Measurements from ENCODE around the gene TXNRD2. TPM values are rescaled to one million over a fixed set of nuclear protein-coding genes. Genes with fewer than 3 reads are reported as not detected.

Gene TXNRD2
- total RNA-seq, 1 donor from 2014 or later: 21.3 TPM

DNA sequence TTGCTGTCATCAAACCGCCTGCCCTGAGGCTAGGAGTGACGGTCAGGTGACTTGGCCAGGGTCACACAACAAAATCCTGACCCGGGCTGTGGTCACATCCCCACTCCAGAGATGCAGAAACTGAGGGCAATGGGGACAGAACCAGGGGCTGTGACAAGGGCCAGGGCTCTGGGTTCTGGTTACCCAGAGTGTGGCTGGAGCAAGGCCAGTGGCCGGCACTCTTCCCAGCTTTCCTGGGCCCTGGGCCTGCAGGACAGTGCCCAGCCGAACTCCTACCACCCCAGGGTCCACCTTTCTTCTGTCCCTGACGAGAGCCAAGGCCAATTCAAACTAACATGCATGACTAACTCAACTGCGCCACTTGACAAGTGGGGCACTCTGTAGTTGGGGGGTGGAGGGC, 39.1 kb upstream of the TXNRD2 start:
- intact Hi-C loops (cut with micrococcal nuclease): no loop called here

DNA sequence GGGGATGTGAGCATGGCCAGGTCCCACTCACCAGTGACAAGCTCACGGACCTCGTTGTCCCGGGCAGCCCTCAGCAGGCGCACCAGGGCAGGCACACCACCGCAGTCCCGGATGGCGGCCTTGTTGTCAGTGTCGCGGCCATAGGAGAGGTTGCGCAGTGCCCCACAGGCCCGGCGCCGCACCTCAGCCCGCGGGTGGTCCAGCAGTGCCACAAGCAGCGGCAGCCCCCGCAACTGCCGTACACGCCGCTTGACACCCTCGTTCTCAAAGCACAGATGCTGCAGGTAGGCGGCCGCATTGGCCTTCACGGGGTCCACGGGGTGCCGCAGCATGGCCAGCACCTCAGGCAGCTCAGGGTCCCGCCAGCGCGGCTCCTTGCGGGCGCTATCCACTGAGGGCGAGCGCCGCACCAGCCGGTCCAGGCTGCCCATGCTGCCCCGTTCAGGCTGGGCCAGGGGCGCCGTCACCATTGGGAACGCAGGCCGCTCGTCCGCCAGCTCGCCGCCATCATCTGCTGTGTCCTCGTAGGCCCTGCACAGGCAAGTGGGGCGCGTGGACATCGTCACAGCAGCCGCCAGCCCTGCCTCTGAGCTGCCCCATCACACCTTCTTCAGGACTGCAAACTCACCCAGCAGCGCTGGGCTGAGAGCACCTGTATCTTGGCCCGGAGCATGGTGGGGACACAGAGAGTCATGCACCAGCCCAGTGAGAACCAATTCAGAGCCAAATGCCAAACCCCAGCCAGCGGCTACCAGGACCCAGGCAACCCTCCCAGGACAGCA, 38.3 kb upstream of the TXNRD2 start:
- intact Hi-C loops (cut with micrococcal nuclease): no loop called here

DNA sequence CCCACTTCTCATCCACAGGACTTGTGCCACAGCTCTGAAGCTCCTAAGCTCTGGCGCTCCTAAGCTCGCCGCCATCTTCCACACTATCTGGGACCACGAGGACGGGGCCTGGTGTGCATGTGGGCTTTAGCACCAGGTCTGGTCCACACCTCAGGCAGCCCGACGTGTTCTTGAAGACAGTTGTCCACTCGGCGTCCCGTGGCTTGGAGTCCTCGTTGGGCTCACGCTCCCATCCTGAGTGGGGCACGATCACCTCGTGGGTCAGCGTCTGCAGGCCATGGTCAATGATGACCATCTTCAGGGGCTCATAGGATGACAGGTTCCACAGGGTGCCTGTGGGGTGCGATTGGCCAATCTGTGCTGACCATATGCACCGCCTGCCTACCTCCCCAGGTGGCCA, 37.1 kb upstream of the TXNRD2 start:
- intact Hi-C loops (cut with micrococcal nuclease): no loop called here

DNA sequence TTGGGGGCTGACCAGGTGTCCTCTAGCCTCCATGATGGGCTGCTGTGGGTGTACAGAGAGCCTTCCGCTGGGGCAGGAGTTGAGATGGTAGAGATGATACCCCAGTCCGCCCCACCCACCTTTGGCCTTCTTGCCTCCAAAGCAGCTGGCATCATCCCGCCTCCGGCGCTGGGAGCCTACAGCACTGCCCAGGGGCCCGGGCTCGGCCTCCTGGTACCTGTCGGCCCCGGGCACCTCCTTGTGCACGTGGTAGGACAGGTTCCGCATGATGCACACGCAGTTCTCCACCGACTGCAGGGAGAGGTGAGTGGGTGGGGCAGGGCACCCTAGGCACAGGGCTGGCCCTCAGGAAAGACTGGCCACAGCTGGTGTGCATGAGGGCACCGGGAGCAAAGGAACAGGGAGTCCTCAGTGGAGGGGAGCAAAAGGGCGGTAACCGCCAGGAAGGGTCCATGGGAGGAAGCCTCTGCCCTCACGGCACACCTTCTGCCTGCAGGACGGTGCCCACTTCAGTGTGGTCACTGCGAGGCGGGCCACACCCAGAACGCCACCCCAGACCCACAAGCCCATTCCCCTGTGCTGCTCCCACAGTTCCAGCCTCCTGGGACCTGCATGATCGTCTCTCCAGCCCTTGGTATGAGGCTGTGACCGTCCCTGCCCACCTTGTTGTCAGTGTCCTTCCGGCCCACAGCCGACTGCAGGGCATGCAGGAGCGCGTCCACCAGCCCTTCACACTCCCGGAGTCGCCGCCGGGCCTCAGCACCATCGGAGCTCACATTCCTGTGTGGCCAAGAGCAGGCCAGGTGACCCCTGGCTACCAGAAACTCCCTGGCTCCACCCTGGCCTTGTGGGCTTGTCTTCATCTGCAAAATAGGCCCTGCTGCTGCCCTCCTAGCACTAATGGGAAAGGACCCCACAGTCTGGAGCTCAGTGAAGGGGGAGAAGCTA, 36.0 kb upstream of the TXNRD2 start:
- intact Hi-C loops (cut with micrococcal nuclease): no loop called here

DNA sequence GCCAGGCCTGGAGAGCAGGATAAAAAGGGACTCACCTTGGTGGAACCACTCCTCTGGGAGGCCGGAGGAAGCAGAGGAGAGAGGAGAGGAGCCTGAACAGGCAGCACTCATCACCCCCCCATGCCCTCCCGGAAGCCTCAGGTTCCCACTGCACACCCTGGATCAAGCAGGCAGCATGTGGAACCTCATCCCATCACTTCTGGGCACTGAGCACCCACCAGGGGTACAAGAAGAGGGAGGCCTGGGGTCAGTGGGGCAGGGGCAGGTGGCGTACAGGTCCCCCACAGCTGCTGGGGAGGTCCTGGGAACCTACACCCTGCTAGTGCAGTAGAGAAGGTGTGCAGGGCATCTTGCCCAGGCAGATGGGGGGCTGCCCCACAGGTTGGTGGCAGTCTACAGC, 35.1 kb upstream of the TXNRD2 start:
- intact Hi-C loops (cut with micrococcal nuclease): no loop called here

DNA sequence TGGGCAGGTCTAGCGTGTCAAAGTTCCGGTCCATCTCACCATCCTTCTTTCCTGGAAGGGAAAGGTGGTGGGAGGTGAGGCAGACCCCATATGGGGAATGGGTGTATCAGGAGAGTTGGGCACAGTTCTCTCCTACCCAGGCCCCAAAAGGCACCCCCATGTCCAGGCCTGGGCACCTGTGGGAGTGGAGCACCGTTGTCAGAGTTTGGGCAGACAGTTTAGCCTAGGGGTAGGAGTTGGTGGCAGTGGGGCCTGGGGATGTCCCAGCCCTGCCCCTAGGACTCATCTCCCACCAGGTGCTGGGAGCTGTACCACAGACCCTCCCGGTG, 34.1 kb upstream of the TXNRD2 start:
- intact Hi-C loops (cut with micrococcal nuclease): no loop called here

DNA sequence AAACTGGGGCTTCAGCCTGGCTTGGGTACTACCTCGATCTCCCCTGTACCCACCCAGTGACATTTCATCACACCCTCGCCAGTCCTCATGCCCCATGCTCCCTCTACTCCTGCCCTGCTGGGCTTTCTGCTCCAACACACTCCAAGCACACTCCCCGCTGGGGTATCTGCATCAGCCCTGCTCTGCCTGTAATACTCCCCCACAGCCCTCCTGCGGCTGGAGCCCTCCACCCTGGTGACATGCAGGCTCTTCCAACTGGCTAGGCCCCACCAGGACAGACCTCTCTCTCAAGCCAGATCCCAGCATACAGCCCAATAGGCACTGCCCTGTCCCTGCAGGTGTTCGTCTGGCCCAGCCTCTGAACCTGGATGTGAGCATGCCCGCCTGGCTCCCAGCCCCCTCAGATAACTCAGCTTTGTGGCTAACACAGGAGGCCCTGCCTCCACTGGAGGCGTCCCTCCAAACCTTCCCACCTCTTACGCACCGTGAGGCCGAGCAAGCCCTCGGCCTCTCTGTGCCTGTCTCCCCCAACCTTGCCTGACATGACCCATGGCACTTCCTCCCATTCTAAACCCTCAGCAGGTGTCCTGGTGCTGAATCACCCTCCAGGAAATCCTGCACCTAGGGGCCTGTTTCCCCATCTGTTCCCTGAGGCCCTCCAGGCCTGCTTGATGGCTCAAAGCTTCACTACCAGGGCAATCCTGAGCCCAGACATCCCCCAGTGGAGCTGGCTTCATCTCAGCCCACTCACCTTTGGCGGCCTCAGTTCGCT, 33.5 kb upstream of the TXNRD2 start:
- intact Hi-C loops (cut with micrococcal nuclease): loop anchor here (5.0 kb wide), 1 partner anchor 142 kb away; the partner anchor contains the start of genes RANBP1 and TRMT2A

DNA sequence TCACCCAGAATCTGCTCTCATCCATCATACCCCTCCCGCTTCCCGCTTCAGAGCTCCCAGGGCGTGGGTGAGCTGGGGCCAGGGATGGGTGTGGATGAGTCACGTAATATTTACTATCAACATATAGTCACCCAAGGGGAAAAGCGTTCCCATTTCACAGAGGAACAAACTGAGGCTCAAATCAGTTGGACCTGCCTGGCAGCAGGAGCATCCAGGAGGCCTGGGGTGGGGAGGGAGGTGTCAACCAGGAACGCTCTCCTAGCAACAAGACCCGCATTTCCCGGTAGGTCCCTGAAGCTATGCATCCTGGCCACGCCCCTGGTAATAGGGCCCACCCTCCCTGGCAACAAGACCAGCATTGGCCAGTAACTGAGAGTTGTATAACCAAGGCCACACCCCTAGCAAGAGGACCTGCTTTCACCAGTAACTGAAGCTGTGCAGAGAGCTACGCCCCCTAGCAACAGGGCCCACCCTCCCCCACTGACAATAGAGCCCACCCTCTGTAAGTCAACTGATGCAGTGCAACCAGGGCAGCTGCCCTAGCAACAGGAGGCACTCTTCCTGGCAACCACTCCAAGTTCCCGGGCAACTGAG, 32.7 kb upstream of the TXNRD2 start:
- intact Hi-C loops (cut with micrococcal nuclease): loop anchor here (5.0 kb wide), 1 partner anchor 143 kb away; the partner anchor contains the start of genes RANBP1 and TRMT2A

DNA sequence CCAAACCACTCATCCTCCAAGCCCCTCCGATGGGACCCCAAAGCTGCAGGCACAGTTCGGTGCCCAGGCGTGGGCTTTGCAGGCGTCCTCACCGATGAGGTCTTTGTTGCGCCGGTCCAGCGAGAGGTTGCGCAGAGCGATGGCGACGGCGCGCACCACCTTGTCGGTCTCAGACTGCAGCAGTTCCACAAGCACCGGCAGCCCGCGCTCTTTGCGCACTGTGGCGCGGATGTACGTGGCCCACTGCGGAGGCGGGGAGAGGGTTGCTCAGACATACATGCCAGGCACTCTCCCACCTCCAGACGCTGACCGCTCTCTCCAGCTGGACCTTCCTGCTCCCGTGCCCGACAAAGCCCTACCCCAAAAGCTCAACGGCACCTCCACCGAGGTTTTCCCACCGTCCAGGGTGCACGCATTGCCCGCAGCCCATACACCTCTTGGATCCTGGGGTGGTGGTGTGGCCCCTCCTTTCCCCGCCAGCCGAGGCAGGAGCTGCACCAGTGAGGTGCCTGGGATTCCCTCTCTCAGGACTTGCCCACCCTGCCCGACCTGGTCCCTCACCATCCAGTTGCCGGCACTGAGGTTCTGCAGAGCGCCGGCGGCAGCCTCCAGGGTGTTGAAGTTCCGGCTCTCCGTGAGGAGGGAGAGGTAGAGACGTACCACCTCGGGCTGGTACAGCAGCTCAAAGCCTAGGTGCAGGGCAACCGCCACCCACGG, 32.1 kb upstream of the TXNRD2 start:
- intact Hi-C loops (cut with micrococcal nuclease): loop anchor here (5.0 kb wide), 1 partner anchor 144 kb away; the partner anchor contains the start of genes RANBP1 and TRMT2A

DNA sequence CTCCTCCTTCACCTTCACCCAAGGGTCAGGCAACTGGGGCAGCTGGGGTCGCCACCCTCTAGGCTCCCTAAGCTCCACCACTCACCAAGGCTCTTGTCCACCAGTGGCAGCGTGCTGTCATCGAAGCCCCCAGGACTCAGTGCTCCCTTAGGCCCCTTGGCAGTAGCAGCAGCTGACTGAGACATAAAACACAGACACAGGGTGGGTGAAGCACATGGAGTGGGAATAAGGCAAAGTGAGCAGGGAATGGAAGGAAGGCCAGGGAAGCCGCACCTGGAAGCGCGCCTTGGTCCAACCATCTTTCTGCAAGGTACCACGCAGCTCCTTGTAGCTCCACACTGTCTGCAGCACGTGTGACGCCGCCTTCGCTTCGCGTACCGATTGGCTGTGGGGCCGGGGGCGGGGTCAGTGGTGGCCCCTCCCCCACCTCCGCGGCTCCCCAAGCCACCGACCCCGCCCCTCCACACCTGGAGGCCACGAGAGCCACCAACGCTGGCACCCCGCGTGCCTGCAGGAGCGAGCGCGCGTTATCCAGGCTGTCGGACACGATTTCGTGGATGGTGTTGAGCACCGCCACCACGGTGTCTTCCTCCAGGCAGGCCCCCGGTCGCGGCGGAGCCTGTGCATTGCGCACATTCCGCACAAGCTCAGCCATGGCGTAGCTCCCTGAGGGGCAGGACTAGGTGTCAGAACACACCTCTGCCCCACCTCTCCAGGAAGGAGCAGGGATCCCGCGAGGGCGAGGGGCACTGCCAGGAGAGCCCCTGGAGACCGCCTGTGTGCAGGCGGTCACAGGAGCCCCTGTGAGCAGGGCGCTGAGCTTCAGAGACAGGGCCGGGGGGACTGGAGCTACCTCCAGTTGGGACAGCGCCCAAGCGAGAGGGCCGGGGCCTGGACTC, 31.3 kb upstream of the TXNRD2 start:
- intact Hi-C loops (cut with micrococcal nuclease): loop anchor here (5.0 kb wide), 1 partner anchor 144 kb away; the partner anchor contains the start of genes RANBP1 and TRMT2A

DNA sequence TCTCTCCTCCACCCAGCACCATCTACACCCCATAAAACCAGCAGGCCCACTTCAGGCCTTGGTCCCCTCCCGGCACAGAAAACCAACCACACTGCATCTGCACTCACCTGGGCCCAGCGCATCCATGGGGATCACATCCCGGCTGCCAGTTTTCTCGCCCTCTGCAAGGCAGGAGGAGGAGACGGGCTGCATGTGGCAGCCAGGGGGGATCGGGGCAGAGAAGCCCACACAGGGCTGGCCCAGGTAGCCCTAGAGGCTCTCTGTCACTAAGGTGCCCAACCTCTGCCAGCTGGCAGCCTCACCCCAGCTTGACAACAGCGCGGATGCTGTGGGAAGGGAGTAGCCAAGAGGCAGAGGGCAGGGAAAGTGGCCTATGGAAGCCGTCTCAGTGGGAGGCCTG, 30.6 kb upstream of the TXNRD2 start:
- intact Hi-C loops (cut with micrococcal nuclease): loop anchor here (5.0 kb wide), 1 partner anchor 145 kb away; the partner anchor contains the start of genes RANBP1 and TRMT2A

DNA sequence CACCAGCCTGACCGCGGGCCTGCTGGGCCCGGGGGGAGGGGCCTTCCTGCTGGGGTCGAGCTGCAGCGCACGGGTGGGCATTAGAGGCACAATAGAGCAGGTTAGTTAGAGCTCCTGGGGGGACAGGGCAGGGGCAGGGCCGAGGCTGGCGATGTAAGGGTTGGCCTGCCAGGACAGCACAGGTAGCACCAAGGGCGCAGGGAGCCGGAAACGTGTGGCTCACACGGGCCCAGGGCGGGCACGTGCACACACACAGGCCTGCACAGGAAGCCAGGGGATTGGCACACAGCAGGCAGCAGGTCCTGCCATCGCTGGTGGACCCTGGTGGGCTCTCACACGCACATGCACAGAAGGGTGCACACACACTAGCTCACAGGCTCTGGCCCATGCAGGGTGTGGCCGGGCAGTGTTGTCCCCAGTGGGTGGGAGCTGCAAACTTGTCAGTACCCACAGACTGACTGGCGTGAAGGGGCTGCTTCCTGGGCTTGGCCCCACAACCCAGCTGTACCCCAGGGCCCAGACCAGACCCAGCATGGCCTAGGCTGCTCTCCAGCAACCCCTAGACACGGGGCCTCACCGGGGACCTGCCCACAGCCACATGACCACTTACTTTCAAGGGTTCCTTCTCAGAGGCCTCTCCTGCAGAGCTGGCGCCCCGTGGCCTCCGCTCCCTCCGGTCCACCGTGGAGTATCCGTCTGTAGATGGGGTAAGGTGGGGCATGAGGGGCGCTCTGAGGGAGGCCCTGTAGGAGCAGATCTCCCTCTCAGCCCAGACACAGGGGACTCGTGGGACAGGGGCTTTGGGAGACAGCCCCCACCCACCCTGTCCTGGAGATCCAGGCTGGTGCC, 29.9 kb upstream of the TXNRD2 start:
- intact Hi-C loops (cut with micrococcal nuclease): loop anchor here (5.0 kb wide), 1 partner anchor 146 kb away; the partner anchor contains the start of genes RANBP1 and TRMT2A

DNA sequence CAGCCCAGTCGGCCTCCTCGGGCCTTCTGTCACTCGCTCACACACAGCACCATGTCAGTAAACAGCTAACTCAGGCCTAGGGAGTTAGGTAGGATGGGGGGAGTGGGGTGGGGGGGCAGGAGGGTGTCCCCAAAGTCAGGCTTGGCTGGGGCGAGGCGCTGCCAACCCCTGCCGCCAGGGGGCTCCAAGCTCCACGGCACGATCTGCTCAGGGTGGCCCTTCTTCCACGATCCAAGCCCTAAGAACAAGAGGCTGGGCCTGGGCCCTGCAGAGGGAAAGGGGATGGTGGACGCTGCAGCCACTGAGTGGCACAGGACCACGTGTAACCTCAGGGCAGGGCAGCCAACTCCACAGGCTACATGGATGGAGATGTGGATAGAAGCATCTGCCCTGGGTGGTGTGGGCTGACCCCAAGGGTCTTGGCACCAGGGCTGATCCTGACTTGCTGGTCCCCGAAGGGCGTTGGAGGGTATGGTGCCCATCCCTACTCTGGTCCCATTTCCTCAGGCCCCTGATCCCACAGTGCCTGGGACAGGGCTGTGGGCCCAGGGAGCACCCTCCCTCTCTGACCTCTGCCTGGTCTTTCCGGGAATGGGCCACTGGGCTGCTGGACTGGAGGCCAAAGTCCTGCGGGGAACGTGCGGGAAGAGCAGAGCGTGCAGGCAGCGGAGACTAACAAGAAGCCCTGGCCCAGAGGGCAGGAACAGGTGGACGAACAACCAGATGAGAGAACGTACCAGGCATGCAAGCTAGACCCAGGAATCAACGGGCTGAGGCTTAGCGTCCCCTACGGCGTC, 29.1 kb upstream of the TXNRD2 start:
- intact Hi-C loops (cut with micrococcal nuclease): loop anchor here (1.0 to 5.0 kb wide), 3 partner anchors 58 to 159 kb away; partner anchors contain the start of genes RANBP1 and TRMT2A

DNA sequence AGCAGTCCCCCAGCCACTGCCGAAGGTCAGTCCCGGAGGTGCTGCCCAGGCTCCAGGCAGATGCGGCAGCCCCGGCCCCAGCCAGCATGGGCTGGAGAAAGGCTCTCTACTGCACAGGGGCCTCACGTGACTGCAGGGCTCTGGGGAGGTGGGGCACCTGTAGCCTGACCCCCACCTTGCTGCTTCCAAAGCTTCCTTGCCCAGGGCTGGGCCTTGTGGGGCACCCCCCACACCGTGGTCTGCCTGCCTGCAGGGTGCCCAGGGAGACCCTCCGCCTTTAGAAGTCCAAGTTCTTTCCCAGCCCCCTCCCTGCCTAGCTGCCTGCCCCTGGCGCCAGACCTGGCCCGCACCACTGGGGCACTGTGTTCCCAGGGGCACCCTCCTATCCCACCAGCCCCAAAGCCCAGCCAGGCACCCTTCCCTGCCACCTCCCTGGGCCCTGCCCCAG, 28.4 kb upstream of the TXNRD2 start:
- intact Hi-C loops (cut with micrococcal nuclease): loop anchor here (1.0 to 5.0 kb wide), 3 partner anchors 58 to 159 kb away; partner anchors contain the start of genes RANBP1 and TRMT2A

DNA sequence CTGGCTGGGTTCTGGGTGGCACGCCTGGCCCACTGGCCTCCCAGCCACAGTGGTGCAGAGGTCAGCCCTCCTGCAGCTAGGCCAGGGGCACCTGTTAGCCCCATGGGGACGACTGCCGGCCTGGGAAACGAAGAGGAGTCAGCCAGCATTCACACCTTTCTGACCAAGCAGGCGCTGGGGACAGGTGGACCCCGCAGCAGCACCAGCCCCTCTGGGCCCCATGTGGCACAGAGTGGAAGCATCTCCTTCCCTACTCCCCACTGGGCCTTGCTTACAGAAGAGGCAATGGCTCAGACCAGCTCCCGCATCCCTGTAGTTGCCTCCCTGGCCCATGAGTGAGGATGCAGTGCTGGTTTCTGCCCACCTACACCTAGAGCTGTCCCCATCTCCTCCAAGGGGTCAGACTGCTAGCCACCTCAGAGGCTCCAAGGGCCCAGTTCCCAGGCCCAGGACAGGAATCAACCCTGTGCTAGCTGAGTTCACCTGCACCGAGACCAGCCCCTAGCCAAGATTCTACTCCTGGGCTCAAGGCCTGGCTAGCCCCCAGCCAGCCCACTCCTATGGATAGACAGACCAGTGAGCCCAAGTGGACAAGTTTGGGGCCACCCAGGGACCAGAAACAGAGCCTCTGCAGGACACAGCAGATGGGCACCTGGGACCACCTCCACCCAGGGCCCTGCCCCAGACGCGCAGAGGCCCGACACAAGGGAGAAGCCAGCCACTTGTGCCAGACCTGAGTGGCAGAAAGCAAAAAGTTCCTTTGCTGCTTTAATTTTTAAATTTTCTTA, 27.7 kb upstream of the TXNRD2 start:
- intact Hi-C loops (cut with micrococcal nuclease): no loop called here

DNA sequence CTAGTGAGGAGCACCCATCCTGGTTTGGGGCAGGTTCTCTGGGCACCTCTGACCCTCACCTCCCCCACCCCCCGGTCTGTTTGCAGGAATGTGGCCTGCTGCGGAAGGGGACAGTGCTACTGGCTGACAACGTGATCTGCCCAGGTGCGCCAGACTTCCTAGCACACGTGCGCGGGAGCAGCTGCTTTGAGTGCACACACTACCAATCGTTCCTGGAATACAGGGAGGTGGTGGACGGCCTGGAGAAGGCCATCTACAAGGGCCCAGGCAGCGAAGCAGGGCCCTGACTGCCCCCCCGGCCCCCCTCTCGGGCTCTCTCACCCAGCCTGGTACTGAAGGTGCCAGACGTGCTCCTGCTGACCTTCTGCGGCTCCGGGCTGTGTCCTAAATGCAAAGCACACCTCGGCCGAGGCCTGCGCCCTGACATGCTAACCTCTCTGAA, 26.9 kb upstream of the TXNRD2 start:
- intact Hi-C loops (cut with micrococcal nuclease): no loop called here
